HG02571 (cell line): Measurements from ENCODE around the gene ZMPSTE24.
"Not testable (repeated sequence)": the region's sequence is repeated elsewhere in the genome, so short reads cannot be mapped to it uniquely, and the experiment has no call there.

Source experiments
- ATAC-seq: cut with Tn5 transposase; IDR thresholded peaks from one replicate; pipeline ENCODE4 v1.9.1; 2021; ENCODE audit warnings: mild to moderate bottlenecking, moderate library complexity; ENCODE audit not compliant: unreplicated experiment

The ZMPSTE24 gene

GRCh38 chr1:40316595-40317393 lies 58.8 kb downstream of the ZMPSTE24 start, which contains the start of gene COL9A2:
COL9A2 (minus strand) TSS chr1:40317286; CDS start chr1:40317197, 89 bp downstream.
- ATAC-seq, result no peak

GRCh38 chr1:40317394-40318074 lies 59.5 kb downstream of the ZMPSTE24 start:
- no peak for ATAC-seq

- ATAC-seq, result no peak
These were observed 60.4 kb downstream of the ZMPSTE24 start for GRCh38 chr1:40318476-40318875.

GRCh38 chr1:40318970-40319621 lies 61.1 kb downstream of the ZMPSTE24 start:
- no peak for ATAC-seq

GRCh38 chr1:40331403-40331802 lies 73.4 kb downstream of the ZMPSTE24 start:
- ATAC-seq, result not testable (repeated sequence)

- no peak for ATAC-seq
These were observed 74.7 kb downstream of the ZMPSTE24 start for GRCh38 chr1:40332695-40333094.

- ATAC-seq, result no peak
These were observed 79.4 kb downstream of the ZMPSTE24 start for GRCh38 chr1:40337443-40337842.

GRCh38 chr1:40338745-40339419 lies 80.8 kb downstream of the ZMPSTE24 start:
- ATAC-seq, result no peak

- ATAC-seq, result no peak
These were observed 81.6 kb downstream of the ZMPSTE24 start for GRCh38 chr1:40339420-40340323.

GRCh38 chr1:40341491-40342380 lies 83.7 kb downstream of the ZMPSTE24 start:
- ATAC-seq, result no peak

- not testable (repeated sequence) for ATAC-seq
These were observed 84.3 kb downstream of the ZMPSTE24 start for GRCh38 chr1:40342381-40342717.
